ENCODE measurements around the gene ACACA.
"Not testable (repeated sequence)": the region's sequence is repeated elsewhere in the genome, so short reads cannot be mapped to it uniquely, and the experiment has no call there.

ACACA gene

DNA sequence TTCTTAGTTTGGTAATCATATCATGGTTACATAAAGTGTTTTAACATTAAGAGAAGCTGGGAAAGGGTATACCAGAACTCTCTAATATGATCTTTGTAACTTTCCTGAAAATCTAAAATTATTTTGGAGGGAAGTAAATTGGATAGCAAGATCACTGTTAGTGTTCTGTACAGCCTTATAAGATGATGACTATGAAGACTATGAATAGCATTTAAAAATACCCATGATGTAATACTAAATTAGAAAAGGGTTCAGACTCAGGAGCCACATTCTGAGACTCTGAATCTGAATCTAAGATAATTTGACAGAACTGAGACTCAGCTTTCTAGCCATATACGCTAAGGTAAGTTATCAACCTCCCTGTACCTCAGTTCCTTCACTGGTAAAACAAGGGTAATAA, 238.9 kb downstream of the ACACA start:
- no peak for FAIRE-seq

DNA sequence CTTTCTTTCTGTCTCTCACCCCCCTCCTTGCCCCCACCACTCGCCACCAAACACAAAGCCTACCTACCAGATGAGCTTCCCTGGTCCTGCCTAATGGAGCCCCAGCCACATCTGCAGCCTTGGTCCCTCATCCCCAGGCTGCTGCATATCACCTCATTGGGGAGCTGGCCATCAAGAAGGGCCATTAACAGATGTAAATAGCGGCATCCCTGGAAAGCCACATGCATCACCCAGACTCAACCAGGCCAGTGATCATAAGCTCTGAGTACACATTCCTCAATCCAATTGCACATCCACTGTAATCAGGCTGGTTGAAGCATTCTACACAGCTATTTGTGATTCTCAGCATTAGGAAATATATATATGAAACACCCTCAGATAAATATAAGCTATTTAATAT, 242.6 kb downstream of the ACACA start:
- FAIRE-seq, result no peak

DNA sequence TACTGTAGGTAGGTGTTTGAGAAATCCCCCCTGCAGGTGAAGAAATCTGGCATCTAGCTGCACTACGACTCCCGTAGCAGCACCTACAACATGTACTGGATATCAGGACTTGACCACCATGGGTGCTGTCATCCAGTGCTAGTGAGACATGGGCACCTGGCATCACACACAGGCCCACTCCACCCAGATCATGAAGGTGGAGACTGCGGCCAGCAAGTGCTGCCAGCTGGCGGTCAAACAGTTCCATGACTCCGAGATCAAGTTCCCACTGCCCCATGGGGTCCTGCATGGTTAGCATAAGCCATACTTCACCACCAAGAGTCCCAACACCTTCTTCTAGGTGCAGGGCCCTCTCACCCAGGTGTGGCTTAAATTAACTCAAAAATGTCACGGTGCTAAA, 243.8 kb downstream of the ACACA start:
- no peak for FAIRE-seq

DNA sequence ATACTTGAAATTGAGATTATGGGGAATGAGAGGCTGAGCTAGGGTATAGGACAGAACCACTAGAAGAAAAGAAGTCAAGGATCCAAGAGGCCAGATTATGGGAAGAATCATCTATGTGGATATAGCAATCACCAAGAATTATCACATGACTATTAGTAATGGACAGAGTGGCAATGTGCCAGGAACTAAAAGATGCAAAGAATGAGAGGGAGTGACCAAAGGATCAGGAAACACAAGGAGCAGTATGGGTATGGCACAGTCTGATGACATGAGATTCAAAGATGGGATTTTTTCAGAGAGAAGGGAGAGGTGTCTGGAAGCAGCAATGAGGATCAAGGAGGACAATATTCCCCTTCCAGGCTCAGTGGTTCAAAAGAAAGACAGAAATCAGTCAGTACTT, 245.7 kb downstream of the ACACA start:
- no peak for FAIRE-seq

DNA sequence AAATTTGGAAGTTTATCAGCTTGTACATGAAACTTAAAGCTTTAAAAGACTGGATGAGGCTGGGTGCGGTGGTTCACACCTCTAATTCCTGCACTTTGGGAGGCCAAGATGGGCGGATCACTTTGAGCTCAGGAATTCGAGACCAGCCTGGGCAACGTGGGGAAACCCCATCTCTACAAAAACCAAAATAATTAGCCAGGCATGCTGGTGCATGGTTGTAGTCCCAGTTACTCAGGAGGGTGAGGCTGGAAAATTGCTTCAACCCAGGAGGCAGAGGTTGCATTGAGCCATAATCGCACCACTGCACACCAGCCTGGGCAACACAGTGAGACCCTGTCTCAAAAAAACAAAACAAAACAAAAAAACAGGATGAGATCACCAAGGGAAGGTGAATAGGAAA, 248.3 kb downstream of the ACACA start:
- no peak for FAIRE-seq

DNA sequence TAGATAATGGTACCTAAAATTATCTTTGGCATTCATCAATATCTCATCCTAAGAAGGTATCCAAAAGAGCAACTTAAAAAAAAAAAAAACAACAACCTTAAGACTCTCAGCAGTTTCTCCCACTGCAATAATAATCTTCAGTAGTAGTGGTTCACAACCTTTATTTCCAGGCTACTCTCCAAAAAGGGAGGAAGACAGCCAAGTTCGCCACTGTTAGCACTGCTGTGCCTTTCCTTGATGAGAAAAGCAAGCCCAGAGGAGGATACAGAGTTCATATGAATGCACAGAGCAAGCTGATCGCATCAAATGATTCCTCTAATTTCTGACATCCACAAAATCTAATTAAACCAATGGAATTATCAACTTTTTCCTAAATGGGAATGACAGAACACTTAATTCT, 258.5 kb downstream of the ACACA start:
- FAIRE-seq, result no peak

DNA sequence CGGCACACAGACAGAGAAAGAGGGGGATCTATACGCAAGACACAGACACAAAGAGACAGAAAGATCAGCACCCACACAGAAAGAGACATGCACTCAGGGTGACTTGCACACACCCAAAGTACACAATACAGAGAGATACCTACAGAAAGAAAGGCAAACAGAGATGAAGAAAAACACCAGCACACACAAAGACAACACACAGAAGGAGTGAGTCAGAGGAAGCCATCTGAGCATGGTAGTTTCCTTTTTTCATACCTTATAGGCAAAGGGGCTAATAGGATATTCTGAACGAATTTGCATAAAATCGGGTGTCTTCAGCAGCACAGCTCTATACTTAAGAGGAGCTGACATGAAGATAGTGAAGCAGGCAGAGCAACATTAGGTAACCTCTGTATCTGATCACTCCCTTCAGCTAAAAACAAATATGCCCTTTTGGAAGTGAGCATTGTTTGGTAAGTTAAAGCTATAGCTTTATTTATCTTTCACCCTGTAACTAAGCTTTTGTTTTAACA, 259.3 kb downstream of the ACACA start:
- no peak for FAIRE-seq

DNA sequence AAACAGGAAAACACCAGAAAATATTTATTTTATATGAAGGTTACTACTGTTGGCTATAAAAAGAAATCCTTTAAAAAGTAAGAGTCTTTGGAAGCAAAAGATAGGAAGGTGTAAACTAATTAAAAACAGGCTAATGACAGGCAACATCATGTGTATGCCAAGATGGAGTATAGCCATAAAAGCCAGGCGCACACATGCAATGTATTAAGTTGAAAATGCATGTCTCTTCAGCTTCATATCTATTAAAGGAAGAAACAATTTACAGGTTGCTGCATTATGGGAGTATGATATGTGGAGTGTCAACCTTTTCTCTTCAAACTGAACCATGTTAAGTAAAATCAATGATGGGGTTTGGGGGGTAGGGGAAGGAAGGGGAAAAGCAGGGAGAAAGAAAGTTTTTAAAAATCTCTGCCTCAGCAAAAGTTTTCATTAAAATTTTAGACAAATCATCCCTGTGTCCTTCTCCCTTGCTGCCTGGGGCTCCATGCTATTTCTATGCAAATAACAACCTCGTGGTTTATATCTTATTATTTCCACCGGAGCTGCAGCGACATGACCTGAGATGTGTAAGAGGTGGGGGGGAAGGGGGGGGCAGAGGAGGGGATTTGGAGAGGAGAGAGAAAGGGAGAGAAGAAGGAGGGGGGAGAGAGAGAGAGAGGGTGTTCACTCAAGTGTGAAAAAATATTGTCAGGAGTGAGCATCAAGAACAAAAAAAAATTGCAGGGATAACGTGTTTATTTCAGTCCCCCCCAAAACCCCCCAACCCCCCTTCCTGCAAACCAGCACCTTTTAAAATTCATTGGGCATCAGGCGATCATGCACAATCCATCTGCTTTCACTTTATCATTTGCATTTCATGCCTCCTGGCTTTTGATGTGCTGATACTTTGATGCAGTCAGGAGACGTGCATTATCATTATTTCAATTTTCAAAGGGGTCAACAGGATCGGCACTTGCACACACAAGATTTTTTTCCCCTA, 260.3 kb downstream of the ACACA start:
- no peak for FAIRE-seq

DNA sequence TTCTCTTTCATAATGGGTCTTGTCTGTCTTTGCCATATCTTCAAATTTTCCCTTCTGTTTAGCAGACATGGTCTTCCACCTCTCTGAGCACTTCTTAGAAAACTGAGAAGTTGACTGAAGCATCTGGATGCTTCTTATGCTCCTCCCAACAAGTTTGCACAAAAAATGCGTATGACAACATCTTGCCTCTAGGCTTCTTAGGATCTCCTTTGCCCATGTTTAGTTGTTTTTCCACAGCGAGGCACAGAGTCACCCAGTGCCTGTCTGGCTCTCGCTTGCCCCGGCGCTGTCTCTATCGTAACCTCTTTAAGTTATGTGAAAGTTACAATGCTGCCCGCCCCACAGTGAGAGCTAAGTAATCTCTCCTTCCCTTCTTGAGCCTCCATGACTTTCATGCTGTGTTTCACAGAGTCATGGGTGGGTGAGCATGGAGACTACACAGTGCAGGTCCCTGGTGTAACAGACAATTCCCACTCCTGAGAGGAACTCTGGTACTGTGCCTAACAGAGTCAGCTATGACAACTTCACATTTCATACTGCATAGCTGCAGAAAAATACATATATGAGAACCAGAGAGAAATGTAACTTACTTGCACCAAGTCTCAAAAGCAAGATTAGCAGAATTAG, 262.4 kb downstream of the ACACA start:
- no peak for FAIRE-seq

DNA sequence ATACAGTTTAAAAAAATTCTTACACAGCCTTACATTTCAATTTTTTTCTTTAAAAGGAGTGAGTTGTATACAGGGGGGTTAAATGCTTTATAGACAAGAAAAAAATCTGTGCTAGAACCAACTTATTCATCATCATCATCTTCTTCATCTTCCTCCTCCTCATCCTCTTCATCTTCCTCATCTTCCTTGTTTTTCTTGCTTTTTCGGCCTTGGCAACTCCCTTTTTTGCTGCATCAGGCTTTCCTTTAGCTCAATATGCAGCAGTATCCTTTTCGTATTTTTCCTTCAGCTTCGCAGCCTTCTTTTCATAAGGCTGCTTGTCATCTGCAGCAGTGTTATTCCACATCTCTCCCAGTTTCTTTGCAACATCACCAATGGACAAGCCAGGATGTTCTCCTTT, 263.1 kb downstream of the ACACA start:
- FAIRE-seq, result not testable (repeated sequence)

DNA sequence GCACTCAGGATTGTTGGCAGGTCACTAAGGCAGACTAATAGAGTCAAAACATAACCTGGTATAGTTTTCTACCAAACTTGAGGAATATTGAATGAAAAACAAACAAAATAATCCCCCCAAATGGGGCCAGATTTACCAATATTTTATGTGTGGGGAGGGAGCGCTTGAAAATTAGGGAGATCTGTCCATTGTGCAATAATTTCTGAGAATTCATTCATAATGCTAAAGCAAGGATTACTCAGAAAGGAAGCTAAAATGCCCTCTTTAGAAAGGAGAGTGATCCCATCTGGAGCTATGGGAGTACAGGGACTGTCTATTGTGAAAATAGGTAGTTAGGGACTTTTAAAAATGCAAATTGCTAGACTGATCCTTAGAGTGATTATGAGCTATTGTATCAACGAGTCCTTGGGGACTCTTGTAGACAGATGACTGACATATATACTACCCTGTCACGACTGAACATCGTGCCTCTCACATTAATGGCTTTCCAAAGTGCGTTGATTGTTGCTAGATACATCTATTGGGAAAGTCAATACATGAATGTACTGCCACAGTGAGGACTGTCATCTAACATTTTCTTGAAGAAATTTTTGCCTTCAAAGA, 264.2 kb downstream of the ACACA start:
- no peak for FAIRE-seq

DNA sequence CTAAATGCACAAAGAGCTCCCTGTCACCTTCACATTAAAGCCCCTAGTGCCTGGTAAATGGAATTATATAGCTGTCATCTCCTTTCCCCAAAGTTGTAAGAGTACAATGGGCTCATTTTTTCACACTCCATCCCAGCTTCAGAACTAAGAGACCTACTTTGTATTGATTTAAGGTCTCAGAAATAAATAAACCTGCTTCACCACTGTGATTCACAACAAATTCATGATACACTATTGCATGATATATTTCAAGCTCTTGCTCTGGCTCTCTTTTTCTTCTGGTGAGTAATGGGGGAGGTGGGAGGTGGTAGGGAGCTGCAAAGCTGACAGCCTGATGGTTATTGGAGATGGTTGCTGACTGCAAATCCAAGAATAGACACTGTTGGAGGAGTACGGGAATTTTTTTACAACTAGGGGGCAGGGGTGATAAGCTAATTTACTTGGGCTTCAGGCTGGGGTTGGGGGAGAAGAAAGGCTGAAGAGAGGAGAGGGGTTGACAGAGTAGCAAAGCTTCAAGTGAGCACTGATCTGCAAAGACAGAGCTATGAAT, 268.0 kb downstream of the ACACA start:
- FAIRE-seq, result no peak

DNA sequence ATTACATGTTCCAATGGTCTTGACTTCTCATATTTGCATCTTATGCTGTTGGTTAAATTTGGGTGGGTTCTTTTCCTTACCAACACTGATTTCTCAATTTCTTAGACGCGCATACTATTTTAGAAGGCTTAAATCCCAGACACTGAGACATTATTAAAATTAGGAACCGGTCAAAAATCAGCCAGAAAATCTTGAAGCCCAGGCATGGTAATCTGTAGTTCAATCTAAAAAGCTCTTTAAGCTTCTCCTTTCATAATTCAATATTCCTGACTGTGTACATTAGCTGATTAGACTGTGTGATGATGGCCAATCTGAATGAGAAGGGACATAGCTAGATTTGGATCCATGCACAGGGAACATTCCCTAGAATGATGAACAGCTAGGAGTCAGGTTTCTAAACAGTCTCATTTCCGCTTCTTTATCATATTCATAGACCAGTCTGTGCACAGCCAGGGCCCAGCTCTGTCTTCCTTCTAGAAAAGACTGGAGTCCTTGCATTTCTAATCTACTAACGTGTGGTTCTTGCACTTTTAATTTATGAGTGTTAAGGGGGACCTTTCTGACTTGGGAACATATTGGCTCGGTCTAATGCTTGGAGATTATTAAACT, 268.6 kb downstream of the ACACA start:
- FAIRE-seq, result no peak

DNA sequence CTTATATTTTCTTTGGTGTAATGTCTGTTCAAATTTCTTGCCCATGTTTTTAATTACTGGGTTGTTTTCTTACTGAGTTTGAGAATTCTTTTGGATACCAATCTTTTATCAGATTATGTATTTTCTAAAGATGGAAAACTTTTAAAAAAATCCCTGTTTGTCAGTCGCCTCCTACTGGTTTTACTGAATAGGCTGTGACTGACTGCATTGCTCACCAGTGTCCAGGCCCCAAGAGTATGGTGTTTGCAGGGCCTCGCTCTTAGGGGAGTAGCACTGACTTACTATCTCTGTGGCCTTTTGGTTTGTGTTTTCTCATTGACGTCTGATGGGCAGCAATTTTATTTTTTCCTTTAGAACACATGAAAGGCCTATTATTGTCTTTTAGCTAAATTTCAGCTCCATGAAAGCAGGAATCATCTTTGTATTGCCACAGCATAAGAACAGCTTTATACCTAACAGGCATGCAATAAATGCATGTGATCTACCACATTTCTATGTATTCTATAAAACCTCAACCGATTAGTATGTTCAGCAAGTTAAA, 269.5 kb downstream of the ACACA start:
- FAIRE-seq, result no peak

DNA sequence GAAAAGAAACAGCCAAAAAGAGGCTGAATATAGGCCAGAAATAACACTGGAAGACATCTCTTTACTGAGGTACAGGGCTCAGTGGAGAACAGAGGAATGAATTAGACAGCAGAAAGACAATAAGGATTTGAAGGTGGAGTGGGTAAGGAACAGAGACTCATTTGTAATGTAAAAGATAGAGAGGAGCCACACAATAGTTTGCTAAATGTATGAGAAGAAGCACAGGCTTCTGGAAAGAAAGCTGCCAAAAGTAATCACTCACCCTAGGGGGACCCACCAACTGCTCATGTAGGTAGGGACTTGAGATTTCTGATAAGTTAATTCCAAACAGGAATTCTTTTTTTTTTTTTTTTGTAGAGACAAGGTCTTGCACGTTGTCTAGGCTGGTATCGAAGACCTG, 271.1 kb downstream of the ACACA start:
- no peak for FAIRE-seq

DNA sequence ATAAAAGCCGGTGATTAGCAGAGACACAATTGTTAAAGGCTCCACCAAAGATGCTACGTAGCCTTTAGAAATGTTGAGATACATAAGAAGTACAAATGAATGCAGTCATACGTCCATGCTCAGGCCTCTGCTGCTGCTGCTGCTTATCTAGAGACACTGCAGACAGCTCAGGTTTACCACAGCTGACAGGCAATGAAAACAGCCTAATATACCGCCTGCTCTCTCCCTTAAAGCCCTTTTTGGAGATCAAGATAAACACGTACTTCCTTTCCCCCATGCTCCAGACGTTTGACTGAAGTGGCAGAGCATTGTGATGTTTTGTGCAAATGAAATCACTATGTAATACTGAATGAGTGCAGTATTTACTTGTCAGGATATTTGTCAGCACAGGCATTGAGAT, 272.6 kb downstream of the ACACA start:
- no peak for FAIRE-seq

DNA sequence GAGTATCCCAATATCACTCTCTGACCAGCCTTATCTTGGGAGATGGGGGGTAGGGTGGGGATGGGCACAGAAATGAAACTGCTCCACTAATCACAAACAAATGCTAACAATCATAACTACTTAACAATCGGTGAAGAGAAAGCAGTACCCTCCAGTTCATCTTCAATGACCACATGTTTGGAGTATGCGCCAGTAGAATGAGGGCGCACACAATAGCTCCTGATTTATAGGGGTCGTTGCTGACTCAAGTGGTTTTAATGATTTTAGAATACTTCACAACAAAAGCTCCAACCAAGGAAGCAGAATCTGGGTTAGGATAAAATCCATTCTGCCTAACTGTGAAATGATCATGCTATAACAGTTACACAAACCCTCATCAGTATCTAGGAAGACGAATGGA, 273.5 kb downstream of the ACACA start:
- FAIRE-seq, result no peak

DNA sequence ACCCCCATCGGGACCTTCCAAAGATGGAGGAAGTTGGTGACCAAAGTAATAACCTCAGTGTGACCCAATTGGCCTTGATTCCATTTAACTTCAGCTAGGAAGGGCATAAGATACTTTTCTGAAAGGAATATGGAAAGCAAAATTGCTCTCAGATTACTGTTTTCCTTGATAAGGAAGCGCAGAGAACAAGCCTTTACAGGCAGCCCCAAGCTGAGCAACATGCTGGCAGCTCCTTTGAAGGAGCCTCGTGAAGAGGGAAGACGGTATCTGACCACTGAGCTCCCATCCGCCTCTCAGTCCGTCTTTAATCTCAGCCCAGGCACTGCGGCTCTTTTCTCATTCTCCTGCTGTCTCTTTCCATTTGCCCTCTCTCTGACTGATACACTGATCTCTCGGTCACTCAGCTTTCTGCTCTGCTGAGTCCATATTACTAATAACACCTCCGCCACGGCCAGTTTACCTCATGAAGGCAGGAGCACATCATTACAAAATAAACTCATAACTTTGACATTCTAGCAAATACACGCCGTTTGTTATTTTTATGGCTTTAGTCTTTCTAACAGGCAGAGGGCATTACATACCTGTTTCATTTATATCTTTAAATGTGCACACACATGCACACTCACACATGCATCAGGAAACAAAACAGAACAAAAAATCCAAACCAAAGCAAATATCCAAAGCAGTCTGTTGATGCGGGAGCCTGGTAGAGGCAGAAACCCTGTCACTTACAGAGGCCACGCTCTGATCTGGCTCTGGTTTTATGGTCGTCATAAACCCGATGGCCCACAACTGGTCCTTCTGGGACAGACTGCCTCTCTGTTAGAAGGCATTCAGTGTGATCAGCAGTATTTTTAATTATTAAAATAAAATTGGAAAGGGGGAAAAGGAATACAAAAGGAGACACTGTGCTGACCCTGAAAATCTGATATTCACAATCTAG, 274.7 kb downstream of the ACACA start:
- FAIRE-seq, result no peak

DNA sequence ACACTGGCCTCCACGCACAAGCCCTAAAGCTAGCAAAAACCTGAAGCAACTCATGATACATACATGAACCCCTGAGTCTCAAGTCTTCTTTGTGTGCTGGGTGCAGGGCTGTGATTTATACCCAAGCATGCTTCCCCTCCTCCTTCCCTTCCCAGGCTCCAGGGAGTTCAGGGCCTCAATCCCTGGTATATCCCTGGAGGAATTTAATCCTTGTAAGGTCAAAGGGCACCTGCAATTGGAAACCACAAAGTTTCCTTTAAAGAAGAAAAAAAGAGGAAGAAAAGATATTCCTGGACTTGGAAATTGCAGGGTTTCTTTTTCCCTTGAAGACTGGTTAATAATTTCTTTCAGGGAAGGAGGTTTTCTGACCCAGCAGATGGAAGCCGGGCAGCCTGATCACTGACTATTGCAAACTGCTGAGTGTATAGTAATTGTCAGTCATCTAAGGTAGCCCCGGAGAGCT, 275.6 kb downstream of the ACACA start:
- no peak for FAIRE-seq

DNA sequence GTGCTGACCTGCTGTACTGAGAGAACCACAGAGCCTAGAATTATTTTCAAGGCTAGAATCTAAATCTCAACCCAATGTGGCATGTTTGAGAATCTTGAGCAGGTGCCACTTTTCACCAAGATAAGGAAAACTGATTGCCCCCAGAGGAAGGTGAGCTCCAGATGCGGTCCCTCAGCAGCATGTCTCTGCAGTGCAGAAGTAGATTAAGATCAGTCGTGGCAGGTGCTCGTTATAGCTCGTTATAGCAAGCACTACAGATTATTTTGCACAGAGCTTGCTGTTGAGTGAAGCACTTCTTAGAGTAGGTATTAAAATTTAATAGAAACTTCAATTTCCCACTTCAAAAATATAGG, 281.8 kb downstream of the ACACA start:
- FAIRE-seq, result no peak
